PC-9 (cell line): Measurements from ENCODE around the gene KIAA0232. TPM values are rescaled to one million over a fixed set of nuclear protein-coding genes. Genes with fewer than 3 reads are reported as not detected.

ENCODE experiments used
- BruUV-seq: library from RNA; stranded (reverse); fragments of 400-500 nt; replicated peaks from 2 replicates; lab custom pipeline; 2021; lab: Mats Ljungman, UMichigan
- CTCF ChIA-PET: fragments of 300-600 bp; sonication (Branson Sonifier 250); formaldehyde crosslinking; loops from one replicate; lab custom pipeline; 2022; ENCODE audit warnings: antibody characterized with exemption; lab: Charles Lee
- POLR2A ChIA-PET: fragments of 300-600 bp; sonication (Branson Sonifier 250); formaldehyde crosslinking; loops from one replicate; lab custom pipeline; 2022; ENCODE audit warnings: antibody characterized with exemption; ENCODE audit not compliant: unreplicated experiment; lab: Charles Lee
- DNase-seq, 2 experiments: peaks; one replicate each; pipeline versions ENCODE4 v3.0.0 to v3.0.0-alpha.2; 2015 to 2022; ENCODE audit warnings: mixed read lengths in 1 of 2
- H2AFZ ChIP-seq: fragments of 200-600 bp; sonication (generic); 2 replicates; pipeline ENCODE4 v1.8.1; 2017; ENCODE audit warnings: antibody characterized with exemption
- H3F3A ChIP-seq: fragments of 200-600 bp; sonication (generic); 2 replicates; pipeline ENCODE4 v1.8.1; 2017; ENCODE audit warnings: antibody characterized with exemption, mild to moderate bottlenecking, low read depth; ENCODE audit not compliant: insufficient read depth
- H3K27ac ChIP-seq: fragments of 200-600 bp; sonication (generic); 2 replicates; pipeline ENCODE4 v1.6.1; 2016; ENCODE audit warnings: mixed run types
- H3K27me3 ChIP-seq: fragments of 200-600 bp; sonication (generic); 2 replicates; pipeline ENCODE4 v1.6.1; 2016; ENCODE audit warnings: low read depth, mixed run types; ENCODE audit not compliant: insufficient read depth
- H3K36me3 ChIP-seq: fragments of 200-600 bp; sonication (generic); 2 replicates; pipeline ENCODE4 v1.6.1; 2016; ENCODE audit warnings: low read depth, mixed run types
- H3K4me1 ChIP-seq: fragments of 200-600 bp; sonication (generic); replicated peaks from 2 replicates; pipeline ENCODE4 v1.6.1; 2016; ENCODE audit warnings: mixed run types; ENCODE audit not compliant: insufficient read depth
- H3K4me2 ChIP-seq: fragments of 200-600 bp; sonication (generic); 2 replicates; pipeline ENCODE4 v1.6.1; 2017; ENCODE audit warnings: mixed run types
- H3K4me3 ChIP-seq: fragments of 200-600 bp; sonication (generic); 2 replicates; pipeline ENCODE4 v1.6.1; 2016; ENCODE audit warnings: mixed run types
- H3K79me2 ChIP-seq: fragments of 200-600 bp; sonication (generic); 2 replicates; pipeline ENCODE4 v1.6.1; 2017; ENCODE audit warnings: low read depth, mixed run types
- H3K9me2 ChIP-seq: fragments of 200-600 bp; sonication (generic); 2 replicates; pipeline ENCODE4 v1.8.1; 2017; ENCODE audit warnings: mild to moderate bottlenecking; ENCODE audit not compliant: insufficient read depth
- H3K9me3 ChIP-seq: fragments of 200-600 bp; sonication (generic); 2 replicates; pipeline ENCODE4 v1.8.1; 2016; ENCODE audit warnings: low read depth; ENCODE audit not compliant: insufficient read depth
- H4K20me1 ChIP-seq: fragments of 200-600 bp; sonication (generic); 2 replicates; pipeline ENCODE4 v1.8.1; 2017; ENCODE audit not compliant: insufficient read depth
- EZH2 ChIP-seq: fragments of 200-600 bp; sonication (generic); IDR thresholded peaks from 2 replicates; pipeline ENCODE4 v1.8.0; 2017; ENCODE audit warnings: antibody characterized with exemption, low read depth
- intact Hi-C: fragments of 100-400 bp; cut with micrococcal nuclease; formaldehyde crosslinking; loops from one replicate; pipeline ENCODE4 v1.10.0; 2022; ENCODE audit not compliant: unreplicated experiment
- total RNA-seq: library from RNA; stranded (reverse); gene quantifications from 2 replicates; pipeline ENCODE4 v1.2.3, GENCODE V29; 2021
- TF ChIP-seq, protein P1 (sequence below): fragments of 200-600 bp; sonication (generic); conservative IDR thresholded peaks from 2 replicates; pipeline ENCODE4 v1.6.1; 2017; ENCODE audit warnings: mixed run types, antibody characterized with exemption, mild to moderate bottlenecking, moderate library complexity

KIAA0232 gene
- total RNA-seq, 1 experiment from 2014 or later: 24.7 TPM

DNA sequence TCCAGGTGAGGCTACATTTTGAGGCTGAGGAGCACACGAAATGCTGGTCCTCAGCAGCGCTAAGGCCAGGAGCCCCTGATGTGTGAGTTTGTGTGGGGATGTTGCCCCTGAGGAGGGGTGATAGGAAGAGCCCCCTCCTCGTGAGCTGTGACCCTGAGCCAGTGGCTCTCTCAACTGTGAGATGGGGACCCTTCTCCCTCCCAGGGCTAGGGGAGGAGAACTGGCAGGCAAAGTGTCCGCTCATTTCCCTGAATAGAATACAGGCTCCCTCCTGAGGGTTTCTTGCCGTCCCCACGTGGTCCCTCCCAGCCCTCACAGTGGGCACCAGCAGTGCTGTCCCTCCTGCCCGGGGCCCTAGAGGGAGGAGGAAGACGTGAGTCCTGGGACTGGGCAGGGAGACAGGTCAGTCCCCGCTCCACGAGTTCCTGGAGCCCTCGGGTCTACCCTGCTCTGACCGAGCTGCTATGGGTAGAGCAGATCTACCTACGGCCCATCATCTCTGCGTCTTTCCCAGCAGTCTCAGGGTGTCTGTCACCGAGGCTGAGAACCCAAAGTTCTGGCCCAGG lies 106.1 kb downstream of the KIAA0232 start:
- H3K4me1 ChIP-seq: no peaks in the 10 kb centered on the region
- no peaks in the 10 kb centered on the region for H3K9me2 ChIP-seq
- H3K9me3 ChIP-seq: no peaks in the 10 kb centered on the region
- no peaks in the 10 kb centered on the region for H4K20me1 ChIP-seq
- DNase-seq: no peak
- H3K27ac ChIP-seq: no peak overlapping the region
- TF ChIP-seq, protein P1, sequence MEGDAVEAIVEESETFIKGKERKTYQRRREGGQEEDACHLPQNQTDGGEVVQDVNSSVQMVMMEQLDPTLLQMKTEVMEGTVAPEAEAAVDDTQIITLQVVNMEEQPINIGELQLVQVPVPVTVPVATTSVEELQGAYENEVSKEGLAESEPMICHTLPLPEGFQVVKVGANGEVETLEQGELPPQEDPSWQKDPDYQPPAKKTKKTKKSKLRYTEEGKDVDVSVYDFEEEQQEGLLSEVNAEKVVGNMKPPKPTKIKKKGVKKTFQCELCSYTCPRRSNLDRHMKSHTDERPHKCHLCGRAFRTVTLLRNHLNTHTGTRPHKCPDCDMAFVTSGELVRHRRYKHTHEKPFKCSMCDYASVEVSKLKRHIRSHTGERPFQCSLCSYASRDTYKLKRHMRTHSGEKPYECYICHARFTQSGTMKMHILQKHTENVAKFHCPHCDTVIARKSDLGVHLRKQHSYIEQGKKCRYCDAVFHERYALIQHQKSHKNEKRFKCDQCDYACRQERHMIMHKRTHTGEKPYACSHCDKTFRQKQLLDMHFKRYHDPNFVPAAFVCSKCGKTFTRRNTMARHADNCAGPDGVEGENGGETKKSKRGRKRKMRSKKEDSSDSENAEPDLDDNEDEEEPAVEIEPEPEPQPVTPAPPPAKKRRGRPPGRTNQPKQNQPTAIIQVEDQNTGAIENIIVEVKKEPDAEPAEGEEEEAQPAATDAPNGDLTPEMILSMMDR: no peak
- TF ChIP-seq EZH2: no peak
- no peak overlapping the region for H2AFZ ChIP-seq
- no peaks in the 10 kb centered on the region for H3K36me3 ChIP-seq
- H3K27me3 ChIP-seq: no peaks in the 10 kb centered on the region
- POLR2A ChIA-PET: no interaction called here
- H3K4me3 ChIP-seq: no peak overlapping the region
- no peaks in the 10 kb centered on the region for H3F3A ChIP-seq
- CTCF ChIA-PET: no interaction called here
- BruUV-seq: no TSS peak
- no peak overlapping the region for H3K4me2 ChIP-seq
- H3K79me2 ChIP-seq: no peaks in the 10 kb centered on the region
- intact Hi-C loops: no loop called here

DNA sequence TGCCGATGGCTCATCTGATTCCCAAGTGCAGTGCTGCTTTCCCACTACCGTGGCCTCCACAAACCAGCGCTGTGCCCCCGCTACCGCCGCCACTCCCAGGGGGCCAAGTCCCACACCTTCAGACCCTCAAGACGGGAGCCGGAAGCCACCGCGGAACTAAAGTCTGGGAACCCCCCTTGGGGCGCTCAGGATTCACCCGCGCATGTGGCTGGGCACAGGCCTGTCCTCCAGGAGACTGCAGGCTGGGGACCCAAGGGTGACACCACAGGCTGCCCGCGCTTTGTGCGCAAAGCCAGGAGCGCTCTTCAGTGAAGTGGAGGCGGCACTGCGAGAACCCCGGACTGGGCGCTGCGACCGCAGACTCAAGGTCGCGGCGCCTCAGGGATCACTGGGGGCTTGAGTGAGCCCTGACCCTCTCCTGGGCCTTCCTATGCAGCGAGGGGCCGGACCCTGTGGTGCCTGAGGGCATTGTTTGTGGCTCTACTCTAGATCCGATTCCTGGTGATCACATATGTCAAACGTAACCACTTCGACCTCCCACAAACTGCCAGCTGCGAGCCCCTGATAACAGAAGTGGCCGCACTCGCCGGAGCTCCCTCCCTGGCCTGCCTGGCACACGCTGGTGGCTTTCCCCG lies 106.7 kb downstream of the KIAA0232 start:
- no TSS peak for BruUV-seq

DNA sequence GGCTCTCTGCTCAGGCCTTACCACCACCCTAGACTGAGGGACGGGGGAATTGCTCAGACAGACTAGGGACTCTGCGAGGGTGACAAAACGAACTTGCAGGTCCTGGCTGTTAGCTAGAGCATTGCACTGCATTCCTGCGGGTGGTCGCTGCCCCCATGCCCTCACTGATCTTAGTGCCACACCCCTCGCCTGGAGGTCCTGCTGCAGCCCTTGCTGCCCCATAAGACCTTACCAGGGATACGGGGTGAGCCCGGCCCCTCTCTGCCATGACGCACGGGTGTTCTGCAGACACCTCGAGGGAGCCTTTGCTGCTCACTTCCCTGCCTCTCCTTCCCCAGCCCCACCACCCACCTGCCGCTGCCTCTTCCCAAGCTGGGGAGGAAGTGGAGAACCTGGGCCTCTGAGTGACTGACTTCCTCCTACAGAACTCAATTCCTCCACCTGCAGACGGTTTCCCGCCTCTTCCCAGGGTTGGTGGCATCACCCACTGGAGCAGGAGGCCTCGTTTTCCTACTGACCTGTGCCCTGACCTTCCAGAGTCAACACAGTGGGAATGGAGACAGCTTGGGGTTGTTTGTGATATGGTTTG lies 107.3 kb downstream of the KIAA0232 start:
- TF ChIP-seq, protein P1: no peak
- TF ChIP-seq EZH2: no peak
- no peak overlapping the region for H3K4me3 ChIP-seq
- H3K9me2 ChIP-seq: no peaks in the 10 kb centered on the region
- no peak for DNase-seq
- no peak overlapping the region for H3K27ac ChIP-seq
- H4K20me1 ChIP-seq: no peaks in the 10 kb centered on the region
- no peak overlapping the region for H2AFZ ChIP-seq
- H3K79me2 ChIP-seq: no peaks in the 10 kb centered on the region
- CTCF ChIA-PET: no interaction called here
- no peaks in the 10 kb centered on the region for H3K9me3 ChIP-seq
- BruUV-seq: no TSS peak
- POLR2A ChIA-PET: no interaction called here
- no peaks in the 10 kb centered on the region for H3K36me3 ChIP-seq
- intact Hi-C loops: no loop called here
- H3F3A ChIP-seq: no peaks in the 10 kb centered on the region
- no peaks in the 10 kb centered on the region for H3K27me3 ChIP-seq
- no peaks in the 10 kb centered on the region for H3K4me1 ChIP-seq
- H3K4me2 ChIP-seq: no peak overlapping the region

More for the DNA sequence above, 106.7 kb downstream of the KIAA0232 start:
- no peak overlapping the region for H3K4me3 ChIP-seq
- no peaks in the 10 kb centered on the region for H3F3A ChIP-seq
- intact Hi-C loops: no loop called here
- no peak for TF ChIP-seq EZH2
- TF ChIP-seq, protein P1: no peak
- no peaks in the 10 kb centered on the region for H4K20me1 ChIP-seq
- H3K9me2 ChIP-seq: no peaks in the 10 kb centered on the region
- H3K9me3 ChIP-seq: no peaks in the 10 kb centered on the region
- POLR2A ChIA-PET: no interaction called here
- H3K4me1 ChIP-seq: no peaks in the 10 kb centered on the region
- H3K27ac ChIP-seq: no peak overlapping the region
- no peaks in the 10 kb centered on the region for H3K36me3 ChIP-seq
- H3K27me3 ChIP-seq: no peaks in the 10 kb centered on the region
- no peak overlapping the region for H2AFZ ChIP-seq
- H3K4me2 ChIP-seq: no peak overlapping the region
- DNase-seq: no peak
- CTCF ChIA-PET: no interaction called here
- no peaks in the 10 kb centered on the region for H3K79me2 ChIP-seq
